HG03280 (cell line): ENCODE results near the gene XPO1.
"Not testable (repeated sequence)": the region's sequence is repeated elsewhere in the genome, so short reads cannot be mapped to it uniquely, and the experiment has no call there.

Experiments used
- ATAC-seq: cut with Tn5 transposase; IDR thresholded peaks from one replicate; pipeline ENCODE4 v1.9.1; 2021; ENCODE audit warnings: mild to moderate bottlenecking, moderate library complexity; ENCODE audit not compliant: unreplicated experiment

The XPO1 gene

DNA sequence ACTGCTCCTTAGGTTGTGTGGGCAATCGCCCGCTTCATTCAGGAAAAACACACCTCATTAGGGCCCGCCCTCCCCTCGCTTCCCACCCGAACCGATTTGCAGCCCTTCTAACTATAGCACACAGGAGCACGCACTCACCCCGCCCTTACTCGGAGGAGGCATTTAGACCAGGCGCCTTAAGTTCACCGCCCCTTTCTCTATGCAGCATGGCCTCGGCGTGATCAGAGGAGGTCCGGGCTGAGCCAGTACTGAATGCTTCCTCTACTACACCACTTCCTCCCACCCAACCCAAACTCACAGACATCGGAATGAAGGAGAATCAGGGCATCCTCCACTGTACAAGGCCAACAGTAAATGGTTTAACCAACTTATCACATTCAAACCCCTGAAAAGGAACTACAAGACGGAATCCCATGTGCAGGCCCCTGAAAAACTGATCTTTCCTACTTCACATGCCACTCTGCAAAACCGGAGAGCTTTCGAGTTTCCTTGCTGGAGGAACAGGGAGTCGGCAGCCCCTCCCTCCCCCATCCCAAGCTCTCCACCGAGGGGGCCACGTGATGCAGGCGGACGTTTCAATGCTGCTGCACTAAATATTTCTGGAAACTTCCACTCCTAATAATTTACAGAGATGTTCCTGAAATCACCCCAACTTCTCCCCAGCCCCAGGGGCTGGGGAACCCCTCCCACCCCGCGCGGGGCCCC, 1.4 kb downstream of the XPO1 start:
- peak; percentile 51 for ATAC-seq

DNA sequence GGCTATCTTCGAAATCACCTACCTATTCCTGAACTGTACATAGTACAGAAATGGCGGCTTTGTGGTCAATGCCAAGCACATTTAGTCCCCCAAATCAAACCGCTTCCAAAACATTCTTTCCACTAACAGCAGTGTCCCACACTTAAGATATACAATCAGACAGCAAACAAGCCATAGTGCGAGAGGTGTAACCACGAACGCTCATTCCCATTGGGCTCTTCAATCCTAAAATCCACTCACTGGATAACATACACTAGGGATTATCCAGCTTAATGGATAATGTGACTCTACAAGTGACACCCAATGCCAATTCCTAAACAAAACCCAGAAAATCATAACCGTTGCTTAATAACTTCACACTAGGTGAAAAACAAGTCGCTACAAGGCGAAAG, 2.0 kb downstream of the XPO1 start:
- no peak for ATAC-seq

DNA sequence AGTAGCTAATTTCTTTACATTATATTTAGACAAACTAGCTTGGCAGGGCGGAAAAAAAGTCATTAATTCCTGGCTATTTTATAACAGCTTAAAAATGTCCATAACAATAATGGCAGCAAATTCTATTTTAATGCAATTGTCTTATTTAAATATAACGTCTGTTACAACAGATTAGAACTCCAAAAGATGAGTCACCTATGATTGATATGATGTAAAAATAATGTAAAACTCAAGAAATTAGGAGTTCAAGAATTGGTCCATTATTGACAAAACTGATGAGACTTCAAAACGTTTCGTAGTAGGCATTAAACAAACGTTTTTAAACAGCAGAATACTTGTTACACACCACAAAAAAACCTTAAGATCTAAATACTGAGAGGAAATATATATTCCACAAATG, 2.7 kb downstream of the XPO1 start:
- no peak for ATAC-seq

DNA sequence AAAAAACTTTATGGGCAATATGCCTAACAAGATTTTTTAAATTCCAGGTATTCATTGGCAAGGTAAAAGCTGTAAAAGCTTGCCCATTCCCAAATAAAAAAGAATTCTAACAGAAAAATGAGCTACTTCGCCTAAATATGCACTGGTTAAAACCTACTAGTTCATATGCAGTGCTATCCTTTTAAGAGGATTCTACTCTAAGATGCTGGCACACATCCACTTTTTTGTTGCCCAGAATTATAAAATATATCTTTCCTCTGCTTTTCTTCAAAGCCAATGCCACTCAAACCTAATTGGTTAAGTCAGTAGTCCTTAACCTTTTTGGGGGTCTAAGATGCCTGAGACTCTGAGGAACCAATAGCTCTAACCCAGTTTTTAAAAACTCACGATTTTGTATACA, 3.2 kb downstream of the XPO1 start:
- no peak for ATAC-seq

DNA sequence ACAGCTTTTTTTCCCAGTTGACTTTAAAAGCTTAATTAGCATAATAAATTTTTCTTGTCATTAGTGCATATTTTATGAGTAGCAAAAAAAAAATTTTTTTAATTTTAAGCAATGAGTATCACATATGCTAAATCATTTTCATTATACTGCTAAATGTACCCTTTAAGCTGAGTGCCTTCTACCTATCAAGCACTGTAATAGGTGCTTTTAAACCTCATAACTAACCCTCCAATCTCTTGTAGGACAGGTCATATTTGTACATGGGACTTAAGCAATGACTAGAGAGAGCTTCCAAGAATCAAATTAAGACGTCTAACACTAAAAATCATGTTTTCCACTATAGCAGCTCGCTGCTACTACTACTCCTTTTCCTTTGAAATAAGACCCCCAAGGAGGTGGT, 7.4 kb downstream of the XPO1 start:
- ATAC-seq, result no peak

DNA sequence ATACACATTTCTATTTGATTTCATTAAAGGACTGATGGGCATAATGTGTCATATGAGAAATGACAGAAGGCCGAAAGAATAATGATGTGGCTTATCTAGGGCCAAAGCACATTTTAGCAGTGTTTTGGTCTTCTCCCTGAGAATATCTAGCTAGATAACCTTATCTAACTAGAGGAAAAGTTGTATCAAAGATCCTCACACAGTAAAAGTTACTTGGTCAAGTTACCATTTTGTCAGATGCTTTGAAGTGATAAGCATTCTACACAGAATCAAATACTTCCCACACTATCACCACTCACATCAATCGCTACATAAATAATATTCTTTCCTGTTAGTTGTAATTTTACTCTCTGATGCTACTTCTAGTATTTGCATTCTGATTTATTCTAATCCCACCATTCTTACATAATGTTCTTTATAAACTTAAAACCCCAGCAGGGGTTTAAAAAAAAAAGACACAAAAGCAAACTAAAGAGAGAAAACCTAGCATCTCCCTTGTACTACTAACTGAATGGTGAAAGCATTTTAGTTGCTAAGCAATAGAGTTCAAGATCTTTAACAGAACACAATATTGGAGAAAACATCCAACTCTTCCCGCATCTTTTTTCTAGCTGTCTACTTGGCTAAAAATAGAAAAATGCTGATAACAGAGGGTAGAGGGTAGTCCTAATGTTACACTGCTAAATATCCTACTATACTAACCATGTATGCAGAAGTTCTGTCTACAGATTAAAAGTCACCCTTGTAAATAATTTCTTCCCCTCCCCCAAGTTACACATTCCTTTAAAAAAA, 8.0 kb downstream of the XPO1 start:
- ATAC-seq, result no peak

DNA sequence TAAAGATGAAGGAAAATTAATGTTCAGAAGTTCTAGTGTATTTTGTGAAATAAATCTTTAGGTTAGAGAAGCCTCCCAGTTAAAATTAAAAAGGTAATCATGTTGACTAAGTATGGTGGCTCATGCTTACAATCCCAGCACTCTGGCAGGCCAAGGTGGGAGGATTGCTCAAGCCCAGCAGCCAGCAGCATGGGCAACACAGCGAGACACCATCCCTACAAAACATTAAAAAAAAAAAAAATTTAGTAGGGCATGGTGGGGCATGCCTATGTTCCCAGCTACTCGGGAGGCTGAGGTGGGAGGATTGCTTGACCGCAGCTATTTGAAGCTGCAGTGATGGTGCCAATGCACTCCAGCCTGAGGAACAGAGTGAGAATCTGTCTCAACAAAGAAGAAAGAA, 17.9 kb downstream of the XPO1 start:
- no peak for ATAC-seq

DNA sequence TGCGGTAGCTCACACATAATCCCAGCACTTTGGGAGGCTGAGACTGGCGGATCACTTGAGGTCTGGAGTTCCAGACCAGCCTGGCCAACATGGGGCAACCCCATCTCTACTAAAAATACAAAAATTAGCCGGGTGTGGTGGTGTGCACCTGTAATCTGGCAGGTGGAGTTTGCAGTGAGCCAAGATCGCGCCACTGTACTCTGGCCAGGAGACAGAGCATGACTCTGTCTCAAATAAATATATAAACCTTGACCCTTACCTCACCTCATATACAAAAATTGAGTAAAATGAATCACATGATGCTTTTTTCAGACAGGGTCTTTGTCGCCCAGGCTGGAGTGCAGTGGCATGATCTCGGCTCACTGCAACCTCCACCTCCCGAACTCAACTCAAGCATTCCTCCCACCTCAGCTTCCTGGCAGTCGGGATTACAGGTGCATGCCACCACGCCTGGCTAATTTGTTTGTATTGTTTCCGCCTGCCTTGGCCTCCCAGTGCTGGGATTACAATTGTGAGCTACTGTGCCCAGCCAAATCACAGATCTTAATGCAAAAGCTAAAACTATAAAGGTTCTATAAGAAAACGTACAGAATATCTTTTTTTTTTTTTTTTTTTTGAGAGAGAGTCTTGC, 25.3 kb downstream of the XPO1 start:
- ATAC-seq, result no peak

DNA sequence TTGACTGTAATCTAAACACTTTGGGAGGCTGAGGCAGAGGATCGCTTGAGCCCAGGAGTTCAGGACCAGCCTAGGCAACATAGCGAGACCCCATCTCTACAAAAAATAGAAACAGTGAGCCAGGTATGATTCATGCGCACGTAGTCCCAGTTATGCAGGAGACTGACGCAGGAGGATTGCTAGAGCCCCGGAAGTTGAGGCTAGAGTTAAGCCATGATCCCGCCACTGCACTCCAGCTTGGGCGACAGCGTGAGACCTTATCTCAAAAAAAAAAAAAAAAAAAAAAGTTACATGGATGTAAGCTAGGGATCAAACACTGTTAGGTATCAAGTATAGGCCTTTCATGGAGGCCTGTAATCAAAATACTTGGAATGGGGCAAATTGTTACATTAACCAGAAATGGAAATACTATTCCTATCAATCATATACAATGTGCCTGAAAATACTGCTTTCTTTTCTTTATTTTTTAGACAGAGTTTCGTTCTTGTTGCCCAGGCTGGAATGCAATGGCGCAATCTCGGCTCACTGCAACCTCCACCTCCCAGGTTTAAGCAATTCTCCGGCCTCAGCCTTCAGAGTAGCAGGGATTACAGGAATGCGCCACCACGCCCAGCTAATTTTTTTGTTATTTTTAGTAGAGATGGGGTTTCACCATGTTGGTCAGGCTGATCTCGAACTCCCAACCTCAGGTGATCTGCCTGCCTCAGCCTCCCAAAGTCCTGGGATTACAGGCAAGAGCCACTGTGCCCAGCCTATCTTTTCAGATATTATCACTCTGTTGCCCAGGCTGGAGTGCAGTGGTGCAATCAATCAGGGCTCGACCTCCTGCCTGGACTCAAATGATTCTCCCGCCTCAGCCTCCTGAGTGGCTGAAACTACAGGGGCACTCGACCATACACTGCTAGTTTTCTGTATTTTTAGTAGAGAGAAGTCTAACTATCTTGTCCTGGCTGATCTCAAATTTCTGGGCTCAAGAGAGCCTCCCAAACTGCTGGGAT, 27.2 kb downstream of the XPO1 start:
- no peak for ATAC-seq

DNA sequence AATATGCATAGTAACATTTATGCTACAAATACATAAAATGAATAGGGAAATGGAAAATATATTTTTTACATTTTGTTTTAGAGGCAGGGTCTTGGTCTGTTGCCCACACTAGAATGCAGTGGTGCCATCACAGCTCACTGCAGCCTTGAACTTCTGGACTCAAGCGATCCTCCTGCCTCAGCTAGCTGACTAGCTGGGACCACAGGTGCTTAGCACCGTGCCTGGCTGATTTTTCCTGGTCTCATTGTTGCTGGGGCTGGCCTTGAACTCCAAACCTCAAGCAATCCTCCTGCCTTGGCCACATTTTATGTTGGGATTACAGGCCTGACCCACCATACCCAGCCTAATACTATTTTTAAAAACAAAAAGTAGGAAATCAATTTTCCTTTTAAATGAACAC, 33.2 kb downstream of the XPO1 start:
- ATAC-seq, result no peak

DNA sequence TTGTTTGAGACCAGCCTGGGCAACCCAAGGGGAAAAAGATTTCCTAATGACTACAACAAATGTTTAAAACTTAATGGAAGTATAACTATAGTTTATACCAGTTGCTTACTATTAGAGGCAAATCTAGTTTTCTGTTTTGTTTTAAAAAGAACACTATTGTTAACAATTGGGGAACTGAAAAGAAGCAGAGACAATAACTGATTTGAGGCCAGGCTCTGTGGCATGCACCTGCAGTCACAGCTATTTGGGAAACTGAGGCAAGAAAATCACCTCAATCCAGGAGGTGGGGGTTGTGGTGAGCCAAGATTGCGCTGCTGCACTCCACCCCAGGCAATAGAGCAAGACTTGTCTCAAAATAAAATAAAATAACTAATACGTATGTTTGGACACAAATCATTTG, 39.1 kb downstream of the XPO1 start:
- no peak for ATAC-seq

DNA sequence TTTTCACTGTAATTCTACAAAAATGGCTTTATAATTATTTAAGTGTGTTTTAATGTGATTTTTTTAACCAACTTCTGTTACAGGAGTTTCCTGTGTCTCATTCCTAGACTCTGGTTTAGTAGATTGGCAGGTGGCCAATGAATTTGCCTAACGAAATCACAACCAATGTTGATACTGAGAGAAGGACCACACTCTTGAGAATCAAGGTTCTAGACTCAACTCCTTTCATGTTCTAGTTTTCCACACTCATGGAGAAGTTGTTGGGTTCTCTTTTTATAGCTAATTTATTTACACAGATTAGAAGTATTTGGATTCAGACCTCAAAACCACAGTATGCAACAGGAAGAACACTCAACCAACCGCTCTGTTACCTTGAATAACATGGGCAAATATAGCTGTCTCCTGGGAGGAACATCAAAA, 44.6 kb downstream of the XPO1 start:
- no peak for ATAC-seq

DNA sequence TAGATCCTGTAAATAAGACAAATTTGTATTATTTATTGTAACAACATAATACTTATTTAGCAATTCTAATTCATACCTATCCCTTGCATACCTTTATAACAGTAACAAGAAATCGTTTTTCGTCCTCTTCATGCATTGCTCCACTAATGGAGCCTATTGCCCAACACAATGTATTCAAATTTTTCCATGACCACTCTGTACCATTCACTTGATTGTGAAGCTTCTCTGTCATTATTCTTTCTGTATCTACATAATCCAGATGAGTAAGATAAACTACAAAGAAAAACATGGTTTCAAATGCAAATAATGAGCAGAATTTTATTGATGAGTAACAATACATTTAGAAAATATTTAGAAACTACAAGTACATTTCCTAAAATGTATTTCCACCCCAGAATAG, 45.7 kb downstream of the XPO1 start:
- ATAC-seq, result no peak

DNA sequence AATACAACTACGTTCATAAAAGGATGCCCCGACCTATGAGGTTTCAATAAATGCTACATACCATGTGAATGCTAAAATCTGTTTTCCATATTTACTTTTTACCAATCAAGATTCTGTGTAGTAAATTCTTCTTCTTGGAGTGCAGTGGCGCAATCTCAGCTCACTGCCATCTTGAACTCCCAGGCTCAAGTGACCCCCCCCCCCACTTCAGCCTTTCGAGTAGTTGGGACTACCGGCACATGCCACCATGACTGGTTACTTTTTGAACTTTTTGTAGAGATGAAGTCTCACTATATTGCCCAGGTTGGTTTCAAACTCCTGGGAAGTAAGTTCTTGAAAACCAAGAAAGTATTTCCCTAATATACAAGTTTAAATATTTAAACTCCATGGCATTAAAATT, 52.9 kb downstream of the XPO1 start:
- no peak for ATAC-seq

DNA sequence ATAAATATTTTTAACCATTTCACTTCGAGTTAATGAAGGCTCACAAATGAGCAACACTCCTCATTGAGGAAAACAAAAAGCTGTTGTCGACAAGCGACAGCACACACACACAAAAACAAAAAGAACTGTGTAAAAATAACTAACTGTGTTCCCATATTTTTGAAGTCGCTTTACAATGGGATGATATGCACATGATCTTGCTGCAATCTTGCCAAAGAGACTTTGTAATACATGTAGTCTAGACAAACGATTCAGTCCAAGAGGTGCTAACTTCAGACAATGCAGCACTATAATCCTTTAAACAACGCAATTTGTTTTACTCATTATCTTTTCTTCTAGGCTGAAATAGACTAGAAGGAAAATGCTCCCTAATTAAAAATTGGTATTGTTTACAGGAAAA, 60.1 kb downstream of the XPO1 start:
- ATAC-seq, result no peak

DNA sequence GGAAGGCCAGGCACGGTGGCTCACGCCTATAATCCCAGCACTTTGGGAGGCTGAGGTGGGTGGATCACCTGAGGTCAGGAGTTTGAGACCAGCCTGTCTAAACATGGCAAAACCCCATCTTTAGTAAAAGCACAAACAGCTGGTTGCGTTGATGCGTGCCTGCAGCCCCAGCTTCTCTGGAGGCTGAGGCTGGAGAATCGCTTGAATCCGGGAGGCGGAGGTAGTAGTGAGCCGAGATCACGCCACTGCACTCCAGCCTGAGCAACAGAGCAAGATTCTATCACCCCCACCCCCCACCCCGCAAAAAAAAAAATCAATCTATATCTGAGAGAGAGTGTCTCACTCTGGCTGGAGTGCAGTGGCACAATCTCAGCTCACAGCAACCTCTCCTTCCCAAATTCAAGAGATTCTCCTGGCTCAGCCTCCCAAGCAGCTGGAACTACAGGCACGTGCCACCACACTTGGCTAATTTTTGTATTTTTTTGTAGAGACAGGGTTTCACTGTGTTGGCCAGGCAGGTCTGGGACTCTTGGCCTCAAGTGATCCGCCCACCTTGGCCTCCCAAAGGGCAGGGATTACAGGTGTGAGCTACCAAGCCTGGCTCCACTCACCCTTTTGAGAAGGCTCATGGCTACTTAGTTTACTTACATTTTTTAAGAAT, 61.1 kb downstream of the XPO1 start:
- ATAC-seq, result not testable (repeated sequence)

DNA sequence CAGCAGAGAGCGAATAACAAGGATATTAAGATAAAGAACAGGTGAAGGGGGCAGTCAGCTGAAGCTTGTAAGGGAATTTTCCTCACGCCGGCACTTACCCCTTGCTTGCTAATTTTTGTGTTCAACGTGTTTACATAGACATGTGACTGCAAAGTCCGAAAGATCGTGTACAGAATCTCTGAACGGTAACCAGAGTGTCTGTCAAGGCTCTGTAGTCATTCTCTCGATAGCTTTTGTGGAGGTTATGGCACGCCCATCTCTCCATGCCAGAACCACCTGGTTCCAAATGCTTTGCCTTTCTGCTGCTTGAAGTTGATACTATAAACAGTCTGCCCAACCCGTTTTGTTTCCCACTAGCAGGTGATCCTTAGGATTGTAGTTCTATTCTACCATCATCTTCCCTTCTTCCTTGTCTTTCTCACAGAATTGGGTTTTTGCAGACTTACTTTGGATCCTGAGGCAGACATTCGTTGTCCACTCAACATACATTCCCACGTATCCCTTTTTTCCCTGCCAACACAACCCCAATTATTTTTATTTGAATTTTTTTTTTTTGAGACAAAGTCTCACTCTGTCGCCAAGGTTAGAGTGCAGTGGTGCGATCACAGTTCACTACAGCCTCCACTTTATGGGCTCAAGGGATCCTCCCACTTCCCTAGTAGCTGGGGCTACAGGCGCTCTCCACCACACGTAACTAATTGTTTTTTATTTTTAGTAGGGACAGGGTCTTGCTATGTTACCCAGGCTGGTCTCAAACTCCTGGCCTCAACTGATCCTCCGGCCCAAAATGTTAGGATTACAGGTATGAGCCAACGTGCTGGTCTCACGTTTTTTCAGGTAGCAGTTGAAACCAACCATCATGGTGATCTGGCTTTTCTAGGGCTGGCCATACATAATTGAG, 66.0 kb downstream of the XPO1 start:
- no peak for ATAC-seq

DNA sequence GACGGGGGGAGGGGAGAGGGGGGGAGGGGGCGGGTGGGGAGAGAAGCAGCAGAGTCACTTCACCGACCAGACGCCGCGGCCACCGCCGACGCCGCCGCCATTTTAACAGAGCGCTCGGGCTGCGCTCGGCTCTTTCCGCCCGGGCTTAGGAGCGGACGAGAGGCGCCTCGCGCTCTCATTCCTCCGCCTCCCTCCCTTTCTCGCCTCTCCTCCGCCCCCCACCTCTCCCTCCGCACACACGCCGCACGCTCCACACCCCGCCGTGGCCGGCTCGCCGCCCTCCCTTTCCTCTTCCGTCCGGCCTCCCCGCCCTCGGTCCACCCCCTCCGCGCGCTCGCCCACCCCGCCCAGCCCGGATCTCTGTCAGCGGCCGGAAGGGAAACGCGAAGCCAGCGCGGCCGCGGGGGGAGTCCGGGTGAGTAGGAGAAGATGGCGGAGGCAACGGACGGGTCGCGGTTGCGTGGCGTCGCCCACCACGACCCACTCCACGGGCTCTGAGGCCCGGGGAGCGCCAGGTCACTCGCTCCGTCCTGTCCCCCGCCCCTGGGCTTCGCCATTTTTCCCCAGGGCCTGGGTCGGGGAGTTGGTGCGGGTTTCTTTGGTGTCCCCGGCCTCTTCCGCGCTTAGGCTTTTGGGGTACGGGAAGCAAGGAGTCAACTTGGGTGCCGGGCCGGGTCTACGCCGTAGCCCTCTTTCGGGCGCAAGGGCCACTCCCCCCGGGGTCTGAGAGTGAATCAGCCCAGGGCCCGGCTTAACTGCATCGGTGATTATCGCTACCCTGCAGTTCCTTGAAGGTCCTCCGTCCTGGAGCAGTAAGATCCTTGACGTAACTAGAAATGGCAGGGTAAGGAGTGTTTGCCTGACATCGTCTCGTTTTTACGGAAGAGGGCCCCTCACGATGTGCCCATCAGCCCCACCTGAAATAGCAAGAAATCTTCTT, 66.9 kb downstream of the XPO1 start, which contains the start of gene USP34:
USP34 (minus strand) TSS at position 123 of the 940 bp plus-strand sequence. CDS start 395 bp downstream, outside the sequence.
- peak; percentile 77 for ATAC-seq
